Hepatocyte (in vitro differentiated cells): ENCODE data around the gene LAPTM5.

Source experiments
- EZH2 ChIP-seq: fragments of 200-600 bp; sonication (generic); IDR thresholded peaks from 2 replicates; pipeline ENCODE4 v1.6.1; 2016; ENCODE audit warnings: antibody characterized with exemption, mild to moderate bottlenecking, borderline replicate concordance
- TF ChIP-seq, protein P1 (sequence below): fragments of 200-600 bp; sonication (generic); IDR thresholded peaks from 2 replicates; pipeline ENCODE4 v1.5.1; 2016; ENCODE audit warnings: antibody characterized with exemption, mild to moderate bottlenecking; ENCODE audit not compliant: poor library complexity

DNA sequence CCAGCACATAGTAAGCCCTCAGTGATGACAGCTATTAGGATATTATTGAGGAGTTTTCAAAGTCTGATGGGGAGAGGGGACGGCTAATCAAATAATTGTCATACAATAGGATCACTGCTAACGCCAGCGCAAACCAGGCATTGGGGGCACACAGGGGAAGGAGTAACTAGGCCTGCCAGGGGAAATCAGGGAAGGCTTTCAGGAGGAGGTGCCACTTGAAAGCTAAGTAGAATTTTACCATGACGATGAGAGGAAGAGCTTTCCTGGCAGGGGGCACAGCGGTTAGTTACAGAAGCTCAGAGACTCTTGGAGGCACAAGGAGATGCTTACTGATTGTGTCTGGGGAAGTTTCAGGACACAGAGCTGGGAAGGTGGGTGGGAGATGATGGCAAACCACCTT, 47.2 kb upstream of the LAPTM5 start:
- TF ChIP-seq, protein P1, sequence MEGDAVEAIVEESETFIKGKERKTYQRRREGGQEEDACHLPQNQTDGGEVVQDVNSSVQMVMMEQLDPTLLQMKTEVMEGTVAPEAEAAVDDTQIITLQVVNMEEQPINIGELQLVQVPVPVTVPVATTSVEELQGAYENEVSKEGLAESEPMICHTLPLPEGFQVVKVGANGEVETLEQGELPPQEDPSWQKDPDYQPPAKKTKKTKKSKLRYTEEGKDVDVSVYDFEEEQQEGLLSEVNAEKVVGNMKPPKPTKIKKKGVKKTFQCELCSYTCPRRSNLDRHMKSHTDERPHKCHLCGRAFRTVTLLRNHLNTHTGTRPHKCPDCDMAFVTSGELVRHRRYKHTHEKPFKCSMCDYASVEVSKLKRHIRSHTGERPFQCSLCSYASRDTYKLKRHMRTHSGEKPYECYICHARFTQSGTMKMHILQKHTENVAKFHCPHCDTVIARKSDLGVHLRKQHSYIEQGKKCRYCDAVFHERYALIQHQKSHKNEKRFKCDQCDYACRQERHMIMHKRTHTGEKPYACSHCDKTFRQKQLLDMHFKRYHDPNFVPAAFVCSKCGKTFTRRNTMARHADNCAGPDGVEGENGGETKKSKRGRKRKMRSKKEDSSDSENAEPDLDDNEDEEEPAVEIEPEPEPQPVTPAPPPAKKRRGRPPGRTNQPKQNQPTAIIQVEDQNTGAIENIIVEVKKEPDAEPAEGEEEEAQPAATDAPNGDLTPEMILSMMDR: no peak
- TF ChIP-seq EZH2: no peak
